ENCODE results near the gene CHD5. TPM values are rescaled to one million over a fixed set of nuclear protein-coding genes. Genes with fewer than 3 reads are reported as not detected.

CHD5 gene
- total and polyA plus RNA-seq, 12 donors: 0.07 to 56.5 (median 2.1) TPM; not detected in 2

GRCh38 chr1:6095511-6096242, 84.4 kb downstream of the CHD5 start:
- Histone ChIP-seq H3K36me3 (replicated peaks in 1 of 2) (no peaks in the 10 kb centered on the region), H3K4me3 (no peak overlapping the region), H3K27ac (no peak overlapping the region), H3K4me1 (replicated peaks in 1 of 2) (no peaks in the 10 kb centered on the region), H3K9me3 (replicated peaks in 1 of 3) (no peaks in the 10 kb centered on the region), H3K27me3 (no peaks in the 10 kb centered on the region)
- no peak for TF ChIP-seq POLR2A (IDR thresholded peaks at IDR 0.05)
- TF ChIP-seq CTCF (IDR thresholded peaks at IDR 0.05): no peak
- intact Hi-C loops (cut with DNase I): loop anchor here in 1 of 2 donors (10.0 kb wide), 1 partner anchor 61 kb away; no protein-coding TSS in a partner anchor
- no peak for DNase-seq
- WGBS, 4 donors: 79 to 100% (median 83%) methylated on average over 3 to 13 of the region's 13 CpGs

GRCh38 chr1:6094801-6095505, 85.2 kb downstream of the CHD5 start:
- Histone ChIP-seq H3K4me1 (replicated peaks in 1 of 2) (no peaks in the 10 kb centered on the region), H3K27me3 (no peaks in the 10 kb centered on the region), H3K36me3 (replicated peaks in 1 of 2) (no peaks in the 10 kb centered on the region), H3K9me3 (replicated peaks in 1 of 3) (no peaks in the 10 kb centered on the region), H3K4me3 (no peak overlapping the region), H3K27ac (no peak overlapping the region)
- TF ChIP-seq POLR2A (IDR thresholded peaks at IDR 0.05): no peak
- TF ChIP-seq CTCF (IDR thresholded peaks at IDR 0.05): no peak
- intact Hi-C loops (cut with DNase I): loop anchor here in 1 of 2 donors (10.0 kb wide), 1 partner anchor 60 kb away; no protein-coding TSS in a partner anchor
- DNase-seq: no peak
- 80 to 92% (median 86%) methylated on average over 9 to 21 of the region's 21 CpGs for WGBS, 4 donors

- H3K9me3 ChIP-seq (replicated peaks in 1 of 3): no peaks in the 10 kb centered on the region
- no peaks in the 10 kb centered on the region for H3K27me3 ChIP-seq
- no peak for TF ChIP-seq CTCF (IDR thresholded peaks at IDR 0.05)
- no peak for TF ChIP-seq POLR2A (IDR thresholded peaks at IDR 0.05)
- intact Hi-C loops (cut with DNase I): loop anchor here in 1 of 2 donors (10.0 kb wide), 1 partner anchor 59 kb away; no protein-coding TSS in a partner anchor
- no peaks in the 10 kb centered on the region for H3K36me3 ChIP-seq (replicated peaks in 1 of 2)
- H3K27ac ChIP-seq: no peak overlapping the region
- DNase-seq: no peak
- H3K4me1 ChIP-seq (replicated peaks in 1 of 2): no peaks in the 10 kb centered on the region
- H3K4me3 ChIP-seq: no peak overlapping the region
- 86 to 95% (median 90%) methylated on average over 10 to 19 of the region's 19 CpGs for WGBS, 4 donors
These were observed 85.9 kb downstream of the CHD5 start for GRCh38 chr1:6094246-6094645.

- no peaks in the 10 kb centered on the region for H3K36me3 ChIP-seq (replicated peaks in 1 of 2)
- intact Hi-C loops (cut with DNase I): loop anchor here in 1 of 2 donors (10.0 kb wide), 1 partner anchor 59 kb away; no protein-coding TSS in a partner anchor
- H3K4me1 ChIP-seq (replicated peaks in 1 of 2): no peaks in the 10 kb centered on the region
- no peak overlapping the region for H3K4me3 ChIP-seq
- H3K9me3 ChIP-seq (replicated peaks in 1 of 3): no peaks in the 10 kb centered on the region
- H3K27ac ChIP-seq: no peak overlapping the region
- no peaks in the 10 kb centered on the region for H3K27me3 ChIP-seq
- TF ChIP-seq POLR2A (IDR thresholded peaks at IDR 0.05) (no peak), CTCF (IDR thresholded peaks at IDR 0.05) (no peak)
- no peak for DNase-seq
- 85 to 95% (median 92%) methylated on average over 9 of the region's 9 CpGs for WGBS, 4 donors
These were observed 86.5 kb downstream of the CHD5 start for GRCh38 chr1:6093611-6094010.

Measured in adrenal gland (tissue), 12 donors.